ENCODE measurements around the gene CYP2A6.
"Not testable (repeated sequence)": the region's sequence is repeated elsewhere in the genome, so short reads cannot be mapped to it uniquely, and the experiment has no call there.

CYP2A6 gene

GRCh38 chr19:40818480-40819399 is 31.5 kb downstream of the CYP2A6 start:
- DNase-seq, result peak; percentile 76 to 82

- no peak for DNase-seq
Observed at GRCh38 chr19:40815223-40815622, 35.0 kb downstream of the CYP2A6 start.

- DNase-seq, result no peak
Observed at GRCh38 chr19:40813182-40813581, 37.1 kb downstream of the CYP2A6 start.

GRCh38 chr19:40812571-40812970 is 37.7 kb downstream of the CYP2A6 start:
- DNase-seq, result not testable (repeated sequence)

DNA sequence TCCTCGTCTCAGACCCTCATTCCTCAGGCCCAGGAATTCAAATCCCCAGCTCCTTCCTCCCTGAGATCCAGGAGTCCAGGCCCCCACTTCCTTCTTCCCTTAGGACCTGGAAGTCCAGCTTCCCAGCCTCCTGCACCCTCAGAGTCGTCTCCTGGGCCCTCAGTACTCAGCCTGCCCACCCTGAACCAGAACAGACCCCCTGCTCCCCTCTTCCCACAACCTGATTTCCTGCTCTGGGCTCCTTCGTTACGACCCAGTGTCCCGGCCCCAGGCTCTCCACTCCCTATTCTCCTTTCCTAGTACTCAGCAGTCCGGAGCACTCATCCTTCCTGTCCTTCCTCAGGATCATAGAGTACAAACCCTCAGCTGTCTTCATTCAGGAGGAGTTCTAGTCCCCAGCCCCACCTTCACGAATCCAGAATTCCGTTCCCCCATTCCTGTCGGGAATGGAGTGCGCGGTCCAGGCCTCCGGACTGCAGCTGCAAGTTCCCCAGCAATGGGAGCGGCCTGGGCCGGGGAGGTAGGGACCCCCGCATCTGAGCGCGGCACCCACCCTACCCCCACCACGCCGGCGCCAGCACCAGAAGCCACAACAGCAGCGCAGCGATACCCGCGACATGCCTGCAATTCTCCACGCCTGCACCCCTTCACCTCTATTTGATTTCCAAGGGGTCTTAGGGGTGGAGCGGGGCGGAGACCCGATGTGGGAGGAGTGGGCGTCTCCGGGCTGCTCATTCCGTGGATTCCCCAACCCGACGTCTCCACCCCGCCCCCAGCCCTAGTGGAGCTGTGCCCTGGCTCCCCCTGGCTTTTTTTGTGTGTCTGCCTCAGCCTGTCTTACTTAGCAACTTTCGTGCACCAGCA is 38.5 kb downstream of the CYP2A6 start:
- no peak for DNase-seq

DNA sequence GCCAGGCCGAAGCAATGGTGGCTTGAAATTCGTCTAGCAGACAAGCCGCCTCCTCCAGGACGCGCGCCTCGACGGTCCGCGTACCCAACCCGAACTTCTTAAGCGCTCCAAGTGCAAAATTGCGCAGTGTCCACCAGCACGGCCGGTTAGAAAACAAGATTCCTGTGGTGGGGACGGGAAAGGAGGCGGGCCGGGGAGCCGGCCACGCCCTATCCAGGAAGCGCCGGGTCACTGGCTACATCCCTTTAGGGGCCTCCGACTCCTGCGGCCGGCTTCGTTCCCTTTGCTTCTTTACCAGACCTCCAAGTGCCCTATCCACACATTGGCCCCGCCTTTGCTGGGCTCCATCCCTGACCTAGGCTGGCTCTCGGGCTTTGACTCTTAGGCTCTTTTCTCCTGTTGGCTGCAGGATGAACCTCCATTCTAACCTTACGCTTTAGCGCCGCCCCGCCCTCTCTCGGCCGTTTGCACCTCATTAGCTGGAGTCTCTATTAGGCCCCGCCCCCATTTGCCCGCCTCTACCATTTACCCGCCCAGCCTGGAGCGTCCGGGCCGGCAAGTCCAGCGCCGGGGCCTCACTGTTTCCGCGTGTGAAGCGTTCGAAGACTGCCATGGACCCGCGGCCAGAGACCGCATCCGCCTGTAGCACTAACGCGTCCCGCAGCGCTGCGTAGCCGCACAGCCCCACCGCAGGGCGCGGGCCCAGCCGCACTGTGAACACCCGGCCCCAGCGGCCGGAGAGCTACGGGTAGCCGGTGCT is 39.4 kb downstream of the CYP2A6 start:
- DNase-seq, result peak; percentile 57 to 62

- DNase-seq, result no peak
Observed at GRCh38 chr19:40810160-40810559, 40.1 kb downstream of the CYP2A6 start.

DNA sequence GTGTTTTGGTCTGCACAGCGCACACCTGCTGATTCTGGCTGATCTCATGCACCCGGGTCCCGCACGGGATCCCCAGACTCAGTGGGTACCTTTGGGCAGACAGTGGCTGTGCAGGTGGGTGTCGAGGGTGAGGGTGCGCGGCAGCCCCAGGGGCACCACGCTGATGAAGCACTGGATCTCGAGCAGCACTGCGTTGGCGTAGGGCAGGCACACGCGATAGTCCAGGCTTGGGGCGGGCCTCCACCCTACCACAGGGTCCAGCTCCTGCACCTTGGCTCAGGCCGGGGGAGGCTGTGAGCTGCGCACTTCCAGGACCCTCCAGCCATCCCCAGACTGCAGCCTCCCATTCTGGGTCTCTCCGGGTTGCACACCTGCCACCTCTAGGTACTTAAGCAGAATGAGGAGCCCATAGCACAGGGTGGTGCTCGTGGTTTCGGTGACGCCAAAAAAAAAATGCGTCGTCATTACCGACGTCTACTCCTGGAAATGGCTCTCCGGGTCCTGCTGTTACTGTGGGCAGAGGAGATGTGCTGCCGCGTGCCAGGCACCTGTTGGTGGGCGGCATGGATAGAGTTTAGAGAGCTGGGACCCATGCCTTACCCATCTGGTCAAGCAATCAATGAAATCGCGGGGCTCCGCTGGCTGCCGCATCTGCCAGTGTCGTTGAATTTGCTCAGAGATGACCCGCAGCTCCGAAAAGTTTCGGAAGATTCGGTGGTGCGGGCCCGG is 40.7 kb downstream of the CYP2A6 start:
- DNase-seq, result no peak

GRCh38 chr19:40808497-40808896 is 41.8 kb downstream of the CYP2A6 start:
- DNase-seq, result no peak

DNA sequence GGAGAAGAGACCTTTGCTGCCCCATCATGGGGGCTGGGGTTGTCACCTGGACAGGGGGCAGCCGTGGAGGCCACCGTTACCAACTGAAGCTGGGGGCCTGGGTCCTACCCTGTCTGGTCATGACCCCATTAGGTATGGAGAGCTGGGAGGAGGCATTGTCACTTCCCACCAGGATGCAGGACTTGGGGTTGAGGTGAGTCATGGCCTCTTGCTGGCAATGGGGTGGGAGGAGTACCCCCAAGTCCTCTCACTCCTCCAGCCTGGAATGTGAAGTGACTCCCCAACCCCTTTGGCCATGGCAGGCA is 42.3 kb downstream of the CYP2A6 start:
- DNase-seq, result no peak

GRCh38 chr19:40807147-40808020 is 42.9 kb downstream of the CYP2A6 start:
- no peak for DNase-seq

DNA sequence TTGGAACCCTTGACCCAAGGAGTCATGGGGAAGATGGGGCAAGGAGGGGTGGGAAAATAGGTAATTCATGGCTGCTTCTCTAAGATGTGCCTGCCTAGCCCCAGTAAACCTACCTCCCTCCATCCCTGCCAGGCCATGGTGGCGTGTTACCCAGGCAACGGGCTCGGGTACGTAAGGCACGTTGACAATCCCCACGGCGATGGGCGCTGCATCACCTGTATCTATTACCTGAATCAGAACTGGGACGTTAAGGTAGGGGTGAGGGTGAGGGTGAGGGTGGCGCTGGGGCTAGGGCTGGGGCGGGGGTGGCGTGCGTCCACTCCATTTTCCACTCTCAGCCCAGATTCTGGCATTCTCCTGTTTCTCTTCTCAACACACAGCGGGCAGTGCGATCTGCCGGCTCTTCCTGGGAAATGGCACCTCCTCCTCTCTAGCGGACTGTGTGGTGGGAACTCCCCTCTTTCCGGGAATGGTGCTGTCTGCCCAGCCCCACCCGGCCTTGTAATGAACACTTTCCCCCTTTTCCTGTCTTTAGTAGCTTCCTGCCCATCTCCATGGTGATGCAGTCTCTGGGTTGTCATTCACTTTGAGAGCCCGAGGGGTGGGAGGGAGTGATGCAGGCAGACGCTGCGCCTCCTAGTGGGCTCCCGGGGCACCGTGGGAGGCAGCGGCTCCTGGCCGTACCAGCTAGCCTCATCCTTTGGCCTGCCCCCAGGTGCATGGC is 43.7 kb downstream of the CYP2A6 start:
- peak; percentile 72 to 79 for DNase-seq

GRCh38 chr19:40805258-40805868 is 44.9 kb downstream of the CYP2A6 start:
- DNase-seq, result no peak

DNA sequence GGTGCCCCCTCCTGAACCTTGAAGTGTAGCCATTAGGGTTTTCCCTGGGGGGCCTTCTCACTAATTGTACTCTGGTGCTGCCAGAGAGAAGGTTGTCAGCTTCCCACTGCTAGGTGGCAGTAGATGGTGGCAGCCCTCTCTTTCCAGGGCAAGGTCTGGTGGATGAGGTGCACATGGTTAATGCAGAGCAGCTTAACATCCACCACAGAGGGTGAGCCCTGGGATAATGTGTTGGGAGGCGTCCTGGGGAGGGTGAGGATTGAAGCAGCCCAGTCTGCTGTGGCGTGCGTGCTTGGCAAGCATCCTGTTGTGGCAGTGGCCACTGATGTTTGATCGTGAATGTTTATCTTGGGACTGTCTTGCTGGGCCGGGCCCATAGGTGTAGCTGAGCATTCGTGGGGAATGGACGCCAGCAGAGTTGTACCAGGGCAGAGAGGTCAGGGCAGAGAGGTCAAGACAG is 45.4 kb downstream of the CYP2A6 start:
- DNase-seq, result no peak

DNA sequence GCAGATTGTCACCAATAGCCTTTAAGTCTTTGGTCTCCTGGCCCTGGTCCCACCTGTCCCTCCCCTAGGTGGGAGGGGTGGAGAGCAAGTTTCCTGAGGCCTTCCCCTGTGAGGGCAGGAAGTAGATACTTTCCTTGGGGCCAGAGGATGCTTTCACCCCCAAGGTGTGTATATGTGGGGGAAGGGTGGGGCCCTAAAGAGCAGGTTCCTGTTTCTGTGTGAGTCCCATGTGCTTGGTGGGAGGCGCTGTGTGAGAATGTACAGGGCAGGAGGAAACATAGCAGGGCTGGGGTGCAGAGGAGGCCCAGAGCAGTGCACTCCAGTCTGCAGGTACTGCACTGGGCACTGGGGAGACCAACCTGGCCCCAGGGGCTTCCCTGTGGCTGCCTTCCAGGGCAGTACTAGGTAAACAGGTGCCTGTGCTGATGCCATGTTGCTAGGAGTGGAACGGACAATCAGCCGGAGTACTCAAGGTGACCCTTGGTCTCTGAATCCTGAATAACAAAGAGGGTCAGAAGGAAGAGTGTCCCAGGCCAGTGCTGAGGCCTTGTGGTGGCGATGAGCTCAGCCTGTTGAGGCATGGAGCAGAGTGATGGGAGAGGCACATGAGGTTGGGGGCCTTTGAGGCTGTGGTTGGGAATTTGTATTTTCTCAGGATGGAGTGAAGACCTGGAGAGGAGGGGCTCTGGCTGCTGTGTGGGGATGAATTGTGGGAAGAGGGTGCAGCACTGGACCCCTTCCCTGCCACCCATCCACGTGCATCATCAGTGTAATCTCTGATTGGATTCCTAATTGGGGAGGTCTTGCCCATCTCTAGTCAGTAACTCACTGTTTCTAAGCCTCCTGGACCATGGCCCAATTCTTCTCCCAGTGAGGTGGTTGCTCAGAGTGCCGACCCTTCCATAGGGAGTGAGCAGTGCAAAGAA is 46.1 kb downstream of the CYP2A6 start:
- no peak for DNase-seq

DNA sequence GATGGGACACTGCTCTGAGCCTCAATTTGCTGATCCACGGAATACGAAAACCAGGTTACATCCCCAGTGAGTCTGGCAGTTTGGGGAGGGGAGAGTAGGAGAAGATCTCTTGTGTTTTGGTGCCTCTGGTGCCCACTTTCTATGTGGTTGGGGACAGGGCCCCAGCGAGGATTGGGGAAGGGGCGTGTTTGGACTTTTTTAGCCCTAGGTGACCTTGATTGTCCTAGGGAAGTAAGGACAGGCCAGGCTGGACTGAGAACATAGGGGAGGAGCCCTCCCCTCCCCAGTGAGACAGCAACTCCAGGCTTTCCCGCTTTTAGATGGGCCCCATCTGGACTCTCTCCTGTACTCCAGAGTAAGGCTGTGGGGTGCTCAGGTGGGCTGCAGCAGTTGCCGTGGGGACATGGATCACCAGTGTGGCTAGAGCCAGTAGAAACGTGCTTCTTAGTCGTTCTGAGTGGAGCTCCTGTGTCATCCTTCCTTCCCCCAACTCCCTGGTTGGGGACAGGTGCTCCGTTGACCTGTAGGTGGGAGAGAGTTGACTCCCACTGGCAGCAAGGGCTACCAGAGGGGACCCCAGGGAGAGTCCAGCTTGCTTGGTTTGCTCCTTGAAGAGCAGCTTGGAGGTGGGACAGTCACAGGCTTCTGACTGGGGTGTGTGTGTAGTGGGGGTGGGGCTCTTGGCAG is 46.9 kb downstream of the CYP2A6 start:
- no peak for DNase-seq

- peak; percentile 18 to 35 for DNase-seq
Observed at GRCh38 chr19:40802300-40803169, 47.7 kb downstream of the CYP2A6 start.

Data from inflammatory macrophage treated with lipopolysaccharide for 1 hour (primary cell).